SK-N-SH treated with all-trans-retinoic acid at 6 μM for 48 hours (cell line): ENCODE results near the gene KCTD20.

Experiments used
- ATAC-seq: fragments of 200-7000 bp; cut with Tn5 transposase; 3 replicates; pipeline ENCODE4 v1.9.1; 2020; ENCODE audit warnings: mild to moderate bottlenecking, moderate library complexity
- ARNTL ChIP-seq: fragments of 450-650 bp; formaldehyde crosslinking; IDR thresholded peaks from 2 replicates; pipeline ENCODE4 v1.5.0; 2020; ENCODE audit warnings: low read depth, mild to moderate bottlenecking, moderate library complexity, borderline replicate concordance
- BACH2 ChIP-seq: fragments of 250-450 bp; sonication (Bioruptor Pico); IDR thresholded peaks from 2 replicates; pipeline ENCODE4 v1.9.0; 2021; ENCODE audit warnings: mild to moderate bottlenecking, borderline replicate concordance
- CREB5 ChIP-seq: fragments of 250-450 bp; sonication (Bioruptor Pico); IDR thresholded peaks from 2 replicates; pipeline ENCODE4 v1.5.1; 2020; ENCODE audit warnings: low read depth, mild to moderate bottlenecking, moderate library complexity
- CSRNP3 ChIP-seq: fragments of 250-450 bp; sonication (Bioruptor Pico); IDR thresholded peaks from 2 replicates; pipeline ENCODE4 v1.5.1; 2021; ENCODE audit warnings: mild to moderate bottlenecking, moderate library complexity
- ESRRG ChIP-seq: fragments of 250-450 bp; sonication (Bioruptor Pico); IDR thresholded peaks from 2 replicates; pipeline ENCODE4 v1.6.1; 2021; ENCODE audit warnings: mild to moderate bottlenecking
- ISL1 ChIP-seq: fragments of 250-450 bp; sonication (Bioruptor Pico); IDR thresholded peaks from 2 replicates; pipeline ENCODE4 v2.1.2; 2022; ENCODE audit warnings: mild to moderate bottlenecking, moderate library complexity
- OSR1 ChIP-seq: fragments of 250-450 bp; sonication (Bioruptor Pico); IDR thresholded peaks from 2 replicates; pipeline ENCODE4 v1.8.0; 2022; ENCODE audit warnings: moderate library complexity, mild to moderate bottlenecking, inconsistent platforms
- PATZ1 ChIP-seq: fragments of 250-450 bp; sonication (Bioruptor Pico); IDR thresholded peaks from 2 replicates; pipeline ENCODE4 v1.8.0; 2020; ENCODE audit warnings: mild to moderate bottlenecking, moderate library complexity, borderline replicate concordance
- PPARA ChIP-seq: fragments of 250-450 bp; sonication (Bioruptor Pico); IDR thresholded peaks from 2 replicates; pipeline ENCODE4 v1.5.0; 2020; ENCODE audit warnings: mild to moderate bottlenecking, borderline replicate concordance
- SNAI2 ChIP-seq: fragments of 250-450 bp; sonication (Bioruptor Pico); IDR thresholded peaks from 2 replicates; pipeline ENCODE4 v1.5.0; 2020; ENCODE audit warnings: mild to moderate bottlenecking, moderate library complexity
- TCF4 ChIP-seq: fragments of 250-450 bp; sonication (Bioruptor Pico); IDR thresholded peaks from 2 replicates; pipeline ENCODE4 v1.8.0; 2021; ENCODE audit warnings: mild to moderate bottlenecking, moderate library complexity, borderline replicate concordance
- TOX ChIP-seq: fragments of 250-450 bp; sonication (Bioruptor Pico); IDR thresholded peaks from 2 replicates; pipeline ENCODE4 v1.8.0; 2021; ENCODE audit warnings: mild to moderate bottlenecking, moderate library complexity, borderline replicate concordance
- TSHZ2 ChIP-seq: fragments of 250-450 bp; sonication (Bioruptor Pico); IDR thresholded peaks from 2 replicates; pipeline ENCODE4 v1.5.0; 2020; ENCODE audit warnings: mild to moderate bottlenecking, moderate library complexity
- ZC3H10 ChIP-seq: fragments of 250-450 bp; sonication (Bioruptor Pico); IDR thresholded peaks from 2 replicates; pipeline ENCODE4 v1.5.1; 2021; ENCODE audit warnings: mild to moderate bottlenecking, moderate library complexity
- ZFP3 ChIP-seq: fragments of 250-450 bp; sonication (Bioruptor Pico); IDR thresholded peaks from 2 replicates; pipeline ENCODE4 v1.5.0; 2020; ENCODE audit warnings: mild to moderate bottlenecking, moderate library complexity
- ZFP30 ChIP-seq: fragments of 450-650 bp; formaldehyde crosslinking; IDR thresholded peaks from 2 replicates; pipeline ENCODE4 v1.5.0; 2022; ENCODE audit warnings: mild to moderate bottlenecking, moderate library complexity
- ZNF565 ChIP-seq: fragments of 450-650 bp; formaldehyde crosslinking; conservative IDR thresholded peaks from 2 replicates; pipeline ENCODE4 v1.5.0; 2020; ENCODE audit warnings: low read depth, mild to moderate bottlenecking, moderate library complexity
- ZNF70 ChIP-seq: fragments of 450-650 bp; formaldehyde crosslinking; IDR thresholded peaks from 2 replicates; pipeline ENCODE4 v1.5.0; 2020; ENCODE audit warnings: mild to moderate bottlenecking, moderate library complexity
- ZNF8 ChIP-seq: fragments of 450-650 bp; formaldehyde crosslinking; IDR thresholded peaks from 2 replicates; pipeline ENCODE4 v1.5.0; 2020; ENCODE audit warnings: mild to moderate bottlenecking, moderate library complexity
- TF ChIP-seq, protein P1 (sequence below): fragments of 250-450 bp; sonication (Bioruptor Pico); IDR thresholded peaks from 2 replicates; pipeline ENCODE4 v1.8.0; 2021; ENCODE audit warnings: low read depth, mild to moderate bottlenecking, moderate library complexity, borderline replicate concordance

Gene KCTD20

GRCh38 chr6:36455486-36456027 is 12.8 kb downstream of the KCTD20 start:
- no peak for ATAC-seq
- TF ChIP-seq PPARA (CRISPR knock-in tag) (no peak), ARNTL (CRISPR knock-in tag) (no peak), BACH2 (no peak), ZC3H10 (CRISPR knock-in tag) (no peak), ISL1 (CRISPR knock-in tag) (no peak), ESRRG (CRISPR knock-in tag) (no peak), ZNF70 (CRISPR knock-in tag) (no peak), ZNF565 (no peak), TSHZ2 (no peak), CSRNP3 (no peak), CREB5 (CRISPR knock-in tag) (no peak), ZFP3 (no peak), PATZ1 (CRISPR knock-in tag) (no peak), OSR1 (CRISPR knock-in tag) (no peak), ZFP30 (CRISPR knock-in tag) (no peak), ZNF8 (CRISPR knock-in tag) (no peak), TCF4 (CRISPR knock-in tag) (no peak), SNAI2 (no peak), TOX (no peak)
- TF ChIP-seq, protein P1, sequence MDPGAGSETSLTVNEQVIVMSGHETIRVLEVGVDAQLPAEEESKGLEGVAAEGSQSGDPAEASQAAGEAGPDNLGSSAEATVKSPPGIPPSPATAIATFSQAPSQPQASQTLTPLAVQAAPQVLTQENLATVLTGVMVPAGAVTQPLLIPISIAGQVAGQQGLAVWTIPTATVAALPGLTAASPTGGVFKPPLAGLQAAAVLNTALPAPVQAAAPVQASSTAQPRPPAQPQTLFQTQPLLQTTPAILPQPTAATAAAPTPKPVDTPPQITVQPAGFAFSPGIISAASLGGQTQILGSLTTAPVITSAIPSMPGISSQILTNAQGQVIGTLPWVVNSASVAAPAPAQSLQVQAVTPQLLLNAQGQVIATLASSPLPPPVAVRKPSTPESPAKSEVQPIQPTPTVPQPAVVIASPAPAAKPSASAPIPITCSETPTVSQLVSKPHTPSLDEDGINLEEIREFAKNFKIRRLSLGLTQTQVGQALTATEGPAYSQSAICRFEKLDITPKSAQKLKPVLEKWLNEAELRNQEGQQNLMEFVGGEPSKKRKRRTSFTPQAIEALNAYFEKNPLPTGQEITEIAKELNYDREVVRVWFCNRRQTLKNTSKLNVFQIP (CRISPR knock-in tag): no peak
- TF ChIP-seq, all 23 proteins: peak for 0

DNA sequence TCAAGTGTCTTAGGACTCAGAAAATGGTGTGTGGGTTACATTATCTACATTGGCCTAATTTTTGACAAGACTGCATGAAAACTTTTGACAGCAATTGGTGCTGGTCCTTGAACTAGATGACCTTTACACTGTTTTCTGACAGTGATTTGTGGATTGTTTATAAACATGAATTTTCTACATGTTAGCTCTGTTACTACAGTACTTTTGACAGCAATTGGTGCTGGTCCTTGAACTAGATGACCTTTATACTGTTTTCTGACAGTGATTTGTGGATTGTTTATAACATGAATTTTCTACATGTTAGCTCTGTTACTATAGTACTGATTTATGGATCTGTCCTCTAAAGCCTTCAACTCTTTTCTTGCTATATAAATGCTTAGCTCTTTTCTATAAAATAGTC is 16.7 kb downstream of the KCTD20 start:
- no peak for TF ChIP-seq ZNF565
- no peak for TF ChIP-seq CSRNP3
- no peak for TF ChIP-seq ESRRG (CRISPR knock-in tag)
- TF ChIP-seq ZFP30 (CRISPR knock-in tag): no peak
- TF ChIP-seq TSHZ2: no peak
- no peak for TF ChIP-seq PPARA (CRISPR knock-in tag)
- TF ChIP-seq, protein P1 (CRISPR knock-in tag): no peak
- ATAC-seq: no peak
